H1 (cell line): Measurements from ENCODE around the gene IL17REL. TPM values are rescaled to one million over a fixed set of nuclear protein-coding genes. Genes with fewer than 3 reads are reported as not detected.

Experiments
- CTCF ChIA-PET: fragments of 300-600 bp; sonication (Branson Sonifier 250); formaldehyde crosslinking; loops from one replicate; lab custom pipeline; 2021; ENCODE audit not compliant: partially characterized antibody; lab: Charles Lee
- POLR2A ChIA-PET: fragments of 300-600 bp; sonication (Branson Sonifier 250); formaldehyde crosslinking; loops from one replicate; lab custom pipeline; 2021; ENCODE audit warnings: inconsistent platforms; ENCODE audit not compliant: partially characterized antibody; lab: Charles Lee
- DNase-seq, 2 experiments: peaks; one replicate each; pipeline versions ENCODE4 v3.0.0 to v3.0.0-alpha.2; 2010 to 2022; ENCODE audit warnings: low spot score in 2 of 2, low read depth in 1 of 2, mixed read lengths in 1 of 2
- FAIRE-seq: peaks from 2 replicates; lab custom pipeline; 2011; peaks lifted over from hg19 to GRCh38; lab: Jason Lieb, UNC
- H2AFZ ChIP-seq: 2 replicates; pipeline ENCODE4 v1.8.1; 2012; ENCODE audit warnings: low read length, inconsistent platforms
- H2AK5ac ChIP-seq: 2 replicates; pipeline ENCODE4 v1.6.1; 2013; ENCODE audit warnings: low read depth, low read length
- H2BK120ac ChIP-seq: replicated peaks from 2 replicates; pipeline ENCODE3; 2013; ENCODE audit warnings: low read depth, low read length, inconsistent platforms
- H2BK12ac ChIP-seq: 2 replicates; pipeline ENCODE4 v1.6.1; 2013; ENCODE audit warnings: low read depth, low read length
- H2BK15ac ChIP-seq: 2 replicates; pipeline ENCODE4 v1.6.1; 2013; ENCODE audit warnings: low read length
- H2BK20ac ChIP-seq: 2 replicates; pipeline ENCODE4 v1.6.1; 2013; ENCODE audit warnings: low read length
- H2BK5ac ChIP-seq: 2 replicates; pipeline ENCODE4 v1.6.1; 2013; ENCODE audit warnings: low read depth, low read length
- H3K14ac ChIP-seq: 2 replicates; pipeline ENCODE4 v1.6.1; 2013; ENCODE audit warnings: inconsistent platforms; ENCODE audit not compliant: insufficient read length
- H3K18ac ChIP-seq: 2 replicates; pipeline ENCODE4 v1.6.1; 2013; ENCODE audit warnings: low read length; ENCODE audit errors: extremely low read depth
- H3K23ac ChIP-seq: 2 replicates; pipeline ENCODE4 v1.6.1; 2013; ENCODE audit warnings: inconsistent platforms; ENCODE audit not compliant: insufficient read length
- H3K23me2 ChIP-seq: 2 replicates; pipeline ENCODE4 v1.6.1; 2013; ENCODE audit warnings: low read depth, low read length
- H3K27ac ChIP-seq: 2 replicates; pipeline ENCODE4 v1.6.1; 2011; ENCODE audit warnings: low read depth, low read length, inconsistent platforms
- H3K27me3 ChIP-seq, 4 experiments: replicated peaks in 1 of 4; 1 replicate in 1 of 4; 2 replicates in 3 of 4; pipeline versions ENCODE4 v1.6.1 to v1.8.1; 2011 to 2013; ENCODE audit warnings: low read length in 3 of 4, mild to moderate bottlenecking in 3 of 4, inconsistent platforms in 2 of 4, mixed read lengths in 2 of 4, moderate library complexity in 1 of 4; ENCODE audit not compliant: control insufficient read depth in 3 of 4, insufficient read depth in 3 of 4; ENCODE audit errors: extremely low read depth in 1 of 4
- H3K36me3 ChIP-seq, 4 experiments: 2 replicates each; pipeline versions ENCODE4 v1.6.1 to v1.8.1; 2011 to 2013; ENCODE audit warnings: mild to moderate bottlenecking in 4 of 4, low read length in 3 of 4, moderate library complexity in 2 of 4, control low read depth in 1 of 4, inconsistent platforms in 1 of 4; ENCODE audit not compliant: insufficient read depth in 4 of 4, control insufficient read depth in 2 of 4
- H3K4ac ChIP-seq: replicated peaks from 2 replicates; pipeline ENCODE3; 2013; ENCODE audit warnings: low read length, low read depth, mixed read lengths, inconsistent platforms; ENCODE audit not compliant: insufficient read length
- H3K4me1 ChIP-seq, 4 experiments: replicated peaks in 1 of 4; 1 replicate in 1 of 4; 2 replicates in 3 of 4; pipeline versions ENCODE4 v1.6.1 to v1.8.1; 2011 to 2013; ENCODE audit warnings: low read length in 3 of 4, inconsistent platforms in 2 of 4, mixed read lengths in 1 of 4; ENCODE audit not compliant: insufficient read depth in 4 of 4, control insufficient read depth in 3 of 4
- H3K4me2 ChIP-seq, 2 experiments: 2 replicates each; pipeline versions ENCODE4 v1.6.1 to v1.8.1; 2011 to 2013; ENCODE audit warnings: low read depth in 2 of 2, low read length in 2 of 2, control low read depth in 1 of 2, inconsistent platforms in 1 of 2, mild to moderate bottlenecking in 1 of 2; ENCODE audit not compliant: insufficient read depth in 1 of 2
- H3K4me3 ChIP-seq, 4 experiments: fragments of 200-600, 300-600 bp in 1 of 4; sonication (generic), shearing (Covaris generic), sonication (Bioruptor Twin) in 1 of 4; 2 replicates each; pipeline versions ENCODE4 v1.5.1 to v1.8.1; 2011 to 2016; ENCODE audit warnings: low read length in 4 of 4, low read depth in 3 of 4, control low read depth in 2 of 4, inconsistent platforms in 2 of 4, mild to moderate bottlenecking in 2 of 4, mixed read lengths in 1 of 4, moderate library complexity in 1 of 4; ENCODE audit not compliant: insufficient read depth in 2 of 4; ENCODE audit errors: extremely low read depth in 1 of 4
- H3K56ac ChIP-seq: replicated peaks from 2 replicates; pipeline ENCODE3; 2013; ENCODE audit warnings: low read depth, mild to moderate bottlenecking, mixed read lengths, low read length, inconsistent platforms; ENCODE audit not compliant: insufficient read length
- H3K79me1 ChIP-seq: 2 replicates; pipeline ENCODE4 v1.6.1; 2013; ENCODE audit warnings: low read depth, low read length, control low read depth
- H3K79me2 ChIP-seq, 2 experiments: 2 replicates each; pipeline versions ENCODE4 v1.6.1 to v1.8.1; 2012 to 2013; ENCODE audit warnings: low read length in 2 of 2, mild to moderate bottlenecking in 2 of 2, inconsistent platforms in 1 of 2; ENCODE audit not compliant: insufficient read depth in 2 of 2, control insufficient read depth in 1 of 2
- H3K9ac ChIP-seq, 4 experiments: replicated peaks in 1 of 4; 1 replicate in 1 of 4; 2 replicates in 3 of 4; pipeline versions ENCODE4 v1.6.1 to v1.8.1; 2011 to 2013; ENCODE audit warnings: low read depth in 3 of 4, low read length in 3 of 4, control low read depth in 2 of 4, mild to moderate bottlenecking in 2 of 4, moderate library complexity in 2 of 4, inconsistent platforms in 1 of 4; ENCODE audit errors: extremely low read depth in 1 of 4
- H3K9me3 ChIP-seq, 2 experiments: 2 replicates each; pipeline versions ENCODE4 v1.6.1 to v1.8.1; 2012 to 2013; ENCODE audit warnings: mild to moderate bottlenecking in 2 of 2, moderate library complexity in 2 of 2, control low read depth in 1 of 2, inconsistent platforms in 1 of 2, low read depth in 1 of 2, low read length in 1 of 2, mixed read lengths in 1 of 2; ENCODE audit not compliant: insufficient read depth in 2 of 2
- H4K20me1 ChIP-seq, 2 experiments: replicated peaks in 1 of 2; 2 replicates each; pipeline versions ENCODE3 to v1.8.1; 2011 to 2013; ENCODE audit warnings: inconsistent platforms in 2 of 2, low read length in 2 of 2, mild to moderate bottlenecking in 1 of 2; ENCODE audit not compliant: insufficient read depth in 2 of 2, control insufficient read depth in 1 of 2
- H4K5ac ChIP-seq: 2 replicates; pipeline ENCODE4 v1.6.1; 2013; ENCODE audit warnings: low read length, low read depth, mixed read lengths, inconsistent platforms; ENCODE audit not compliant: insufficient read length
- H4K8ac ChIP-seq: 2 replicates; pipeline ENCODE4 v1.8.0; 2013; ENCODE audit warnings: mild to moderate bottlenecking, moderate library complexity, low read length, inconsistent platforms; ENCODE audit not compliant: insufficient read depth; ENCODE audit errors: extremely low read depth
- H4K91ac ChIP-seq: replicated peaks from 2 replicates; pipeline ENCODE3; 2013; ENCODE audit warnings: low read length, mixed read lengths, inconsistent platforms; ENCODE audit not compliant: insufficient read length
- POLR2AphosphoS5 ChIP-seq: IDR thresholded peaks from 2 replicates; pipeline ENCODE4 v1.6.1; 2011; ENCODE audit warnings: low read depth, low read length
- WGBS, 2 experiments: shearing (Covaris generic) in 1 of 2; methylation state at CpG; one replicate each; pipeline versions ENCODE4 v1.1.6 to v1.1.7; 2013 to 2015; ENCODE audit warnings: low lambda C conversion rate in 2 of 2, mixed read lengths in 2 of 2, inconsistent platforms in 1 of 2, low coverage in 1 of 2, missing lambda C conversion rate in 1 of 2; ENCODE audit not compliant: insufficient replicate concordance in 2 of 2, insufficient coverage in 1 of 2, insufficient read length in 1 of 2; ENCODE audit errors: extremely low coverage in 1 of 2, missing lambda C conversion rate in 1 of 2; 5-methylcytosine and 5-hydroxymethylcytosine counted together
- polyA plus RNA-seq, 7 experiments: library from polyadenylated mRNA; depleted of rRNA in 3 of 7; stranded (reverse) in 5 of 7; unstranded in 2 of 7; fragments of >200 nt in 5 of 7; fragments of 200-250 nt in 2 of 7; gene quantifications; 1 replicate in 5 of 7; 2 replicates in 1 of 7; 4 replicates in 1 of 7; pipeline versions ENCODE4 v1.2.1 to v1.2.3, GENCODE V29; 2011 to 2013; ENCODE audit warnings: missing spikeins in 2 of 7, mixed read lengths in 2 of 7
- total RNA-seq: library from RNA; stranded (reverse); fragmentation: NEBNext Ultra II Directional; extraction: Animal tissue kit (Norgen Biotek cat#: 25700); gene quantifications from 2 replicates; pipeline ENCODE4 v1.2.1, GENCODE V29; 2021

The IL17REL gene
- total and polyA plus RNA-seq, 2 of the 8 experiments (the other 6 are each of a cell fraction or from before 2014, with no cell fraction given) = 0.15 to 0.20 TPM

GRCh38 chr22:49954354-49954753 lies 58.2 kb downstream of the IL17REL start:
- peaks cover 0 to 4% (median 2%) of the 10 kb centered on the region in 4 experiments; a peak in 3 of 7 replicates for H3K27me3 ChIP-seq
- H4K91ac ChIP-seq = no peak overlapping the region
- ChIA-PET CTCF (interaction anchor here (0.6 kb wide), 1 partner anchor 18 kb away, joined by 4 read pairs; no protein-coding TSS in a partner anchor), POLR2A (interaction anchor here (1.0 to 1.2 kb wide), 2 partner anchors 16 to 35 kb away, joined by 3 to 4 read pairs; partner anchors contain the start of gene CRELD2)
- H2AFZ ChIP-seq = no peak overlapping the region
- H3K4me3 ChIP-seq = no peak overlapping the region
- H2BK12ac ChIP-seq = no peak overlapping the region
- no peaks in the 10 kb centered on the region for H3K79me1 ChIP-seq
- FAIRE-seq (no peak), DNase-seq (no peak)
- no peak overlapping the region for H3K4ac ChIP-seq
- H3K4me1 ChIP-seq = peaks cover 0 to 15% (median 7%) of the 10 kb centered on the region in 4 experiments; a peak in 5 of 7 replicates
- no peak overlapping the region for H3K23ac ChIP-seq
- H4K20me1 ChIP-seq = peaks cover 0 to 2% of the 10 kb centered on the region in 2 experiments
- H3K23me2 ChIP-seq = no peaks in the 10 kb centered on the region
- no peak overlapping the region for H3K56ac ChIP-seq
- peak overlapping the region; percentile 25; the same call in 1 of the 2 replicates for H4K8ac ChIP-seq
- no peak overlapping the region for H3K18ac ChIP-seq
- no peak overlapping the region for H3K14ac ChIP-seq
- no peak overlapping the region for H2AK5ac ChIP-seq
- no peak overlapping the region for H4K5ac ChIP-seq
- no peak overlapping the region for H2BK15ac ChIP-seq
- H3K79me2 ChIP-seq = no peaks in the 10 kb centered on the region
- no peak overlapping the region; the same call in 1 of the 2 replicates for H3K27ac ChIP-seq
- H2BK120ac ChIP-seq = no peak overlapping the region
- H3K36me3 ChIP-seq = no peaks in the 10 kb centered on the region
- WGBS, 2 experiments = 82% methylated on average over 6 of the region's 8 CpGs; no CpG with 5 or more reads in 1 of the 2 experiments
- H2BK5ac ChIP-seq = no peak overlapping the region
- H3K9me3 ChIP-seq = no peaks in the 10 kb centered on the region
- no peak overlapping the region for H2BK20ac ChIP-seq
- H3K9ac ChIP-seq = no peak overlapping the region
- no peak for TF ChIP-seq POLR2AphosphoS5
- no peak overlapping the region for H3K4me2 ChIP-seq
